Stimulated activated naive B cell treated with anti-CD40 and anti-IgM and Interleukin-4, amounts not matched to agents 10 μg/mL and 1 μg/mL and 100 μg/mL, for 72 hours (primary cell): ENCODE data around the gene NR5A2.
A peak's percentile ranks its signal among the peaks of the same experiment; 100 is the strongest.
"Not testable (repeated sequence)": the region's sequence is repeated elsewhere in the genome, so short reads cannot be mapped to it uniquely, and the experiment has no call there.

Experiments
- ATAC-seq, 2 donors: fragments of 150-1000 bp; cut with Tn5 transposase; replicated peaks; 2 replicates each; pipeline ENCODE4 v1.10.0; 2021; ENCODE audit warnings: moderate library complexity in 1 of 2
- DNase-seq: peaks from one replicate; pipeline ENCODE4 v3.0.0; 2021
- H3K27ac Mint-ChIP-seq: one replicate; pipeline ENCODE4 v1.8.0; 2022; ENCODE audit warnings: mild to moderate bottlenecking, mixed read lengths
- H3K27me3 Mint-ChIP-seq, 2 donors: one replicate each; pipeline ENCODE4 v1.8.0; 2022; ENCODE audit warnings: mixed read lengths in 2 of 2
- H3K36me3 Mint-ChIP-seq, 2 donors: one replicate each; pipeline ENCODE4 v1.8.0; 2022; ENCODE audit warnings: mixed read lengths in 2 of 2, mild to moderate bottlenecking in 1 of 2
- H3K4me1 Mint-ChIP-seq, 2 donors: one replicate each; pipeline ENCODE4 v1.8.0; 2022; ENCODE audit warnings: mixed read lengths in 2 of 2, mild to moderate bottlenecking in 1 of 2
- H3K4me3 Mint-ChIP-seq, 2 donors: one replicate each; pipeline ENCODE4 v1.8.0; 2022; ENCODE audit warnings: mild to moderate bottlenecking in 2 of 2, mixed read lengths in 2 of 2, moderate library complexity in 1 of 2
- H3K9me3 Mint-ChIP-seq, 2 donors: one replicate each; pipeline ENCODE4 v1.8.0; 2022; ENCODE audit warnings: mixed read lengths in 2 of 2, mild to moderate bottlenecking in 1 of 2

Gene NR5A2

GRCh38 chr1:200182701-200183100 lies 155.2 kb downstream of the NR5A2 start:
- Mint-ChIP-seq H3K27ac (peak overlapping the region; percentile 82), H3K9me3 (peaks cover 4 to 8% of the 10 kb centered on the region in 2 donors), H3K4me3 (no peak overlapping the region), H3K27me3 (peaks cover 14 to 19% of the 10 kb centered on the region in 2 donors), H3K36me3 (peaks cover 3 to 10% of the 10 kb centered on the region in 2 donors), H3K4me1 (peaks cover 6 to 12% of the 10 kb centered on the region in 2 donors)
- no peak for ATAC-seq
- DNase-seq = no peak

- Mint-ChIP-seq H3K4me1 (peaks cover 6 to 12% of the 10 kb centered on the region in 2 donors), H3K36me3 (peaks cover 3 to 10% of the 10 kb centered on the region in 2 donors), H3K27me3 (peaks cover 14 to 19% of the 10 kb centered on the region in 2 donors), H3K9me3 (peaks cover 4 to 8% of the 10 kb centered on the region in 2 donors), H3K4me3 (no peak overlapping the region), H3K27ac (no peak overlapping the region)
- DNase-seq = no peak
- ATAC-seq = no peak
Measured at GRCh38 chr1:200183637-200184036, 156.1 kb downstream of the NR5A2 start.

GRCh38 chr1:200184196-200184595 lies 156.7 kb downstream of the NR5A2 start:
- no peak for ATAC-seq
- Mint-ChIP-seq H3K27ac (no peak overlapping the region), H3K27me3 (peaks cover 14 to 19% of the 10 kb centered on the region in 2 donors), H3K36me3 (peaks cover 3 to 10% of the 10 kb centered on the region in 2 donors), H3K4me1 (peaks cover 6 to 12% of the 10 kb centered on the region in 2 donors), H3K4me3 (no peak overlapping the region), H3K9me3 (peaks cover 4 to 8% of the 10 kb centered on the region in 2 donors)
- DNase-seq = no peak

- H3K4me3 Mint-ChIP-seq, H3K9me3 Mint-ChIP-seq, ATAC-seq, H3K36me3 Mint-ChIP-seq, DNase-seq, H3K27ac Mint-ChIP-seq: not testable (repeated sequence)
- Mint-ChIP-seq H3K4me1 (peaks cover 6 to 12% of the 10 kb centered on the region in 2 donors), H3K27me3 (peaks cover 11 to 18% of the 10 kb centered on the region in 2 donors)
Measured at GRCh38 chr1:200185191-200185590, 157.7 kb downstream of the NR5A2 start.

- Mint-ChIP-seq H3K27me3 (peaks cover 6 to 13% of the 10 kb centered on the region in 2 donors), H3K4me1 (peaks cover 6 to 12% of the 10 kb centered on the region in 2 donors)
- H3K27ac Mint-ChIP-seq, H3K36me3 Mint-ChIP-seq, DNase-seq, ATAC-seq, H3K4me3 Mint-ChIP-seq, H3K9me3 Mint-ChIP-seq: not testable (repeated sequence)
Measured at GRCh38 chr1:200187332-200187731, 159.8 kb downstream of the NR5A2 start.

- ATAC-seq (no peak), DNase-seq (no peak)
- H3K9me3 Mint-ChIP-seq = peaks cover 0 to 6% of the 10 kb centered on the region in 2 donors
- H3K4me1 Mint-ChIP-seq = no peaks in the 10 kb centered on the region
- peaks cover 0 to 3% of the 10 kb centered on the region in 2 donors for H3K36me3 Mint-ChIP-seq
- no peak overlapping the region for H3K27ac Mint-ChIP-seq
- H3K4me3 Mint-ChIP-seq = no peak overlapping the region
- no peaks in the 10 kb centered on the region for H3K27me3 Mint-ChIP-seq
Measured at GRCh38 chr1:200191993-200192392, 164.5 kb downstream of the NR5A2 start.

GRCh38 chr1:200194477-200194876 lies 167.0 kb downstream of the NR5A2 start:
- peaks cover 0 to 2% of the 10 kb centered on the region in 2 donors for H3K9me3 Mint-ChIP-seq
- no peaks in the 10 kb centered on the region for H3K4me1 Mint-ChIP-seq
- H3K27me3 Mint-ChIP-seq = peaks cover 0 to 8% of the 10 kb centered on the region in 2 donors
- no peak overlapping the region for H3K27ac Mint-ChIP-seq
- ATAC-seq (no peak), DNase-seq (no peak)
- H3K4me3 Mint-ChIP-seq = no peak overlapping the region
- H3K36me3 Mint-ChIP-seq = peaks cover 0 to 3% of the 10 kb centered on the region in 2 donors

- DNase-seq = no peak
- peaks cover 0 to 1% of the 10 kb centered on the region in 2 donors for H3K9me3 Mint-ChIP-seq
- H3K27ac Mint-ChIP-seq = no peak overlapping the region
- no peak overlapping the region for H3K4me3 Mint-ChIP-seq
- H3K4me1 Mint-ChIP-seq = no peaks in the 10 kb centered on the region
- ATAC-seq = no peak
- H3K27me3 Mint-ChIP-seq = peaks cover 0 to 12% of the 10 kb centered on the region in 2 donors
- H3K36me3 Mint-ChIP-seq = peaks cover 0 to 3% of the 10 kb centered on the region in 2 donors
Measured at GRCh38 chr1:200198236-200198635, 170.7 kb downstream of the NR5A2 start.

- peaks cover 8 to 12% of the 10 kb centered on the region in 2 donors for H3K4me1 Mint-ChIP-seq
- ATAC-seq = no peak
- H3K4me3 Mint-ChIP-seq = no peak overlapping the region
- no peak for DNase-seq
- H3K36me3 Mint-ChIP-seq = no peaks in the 10 kb centered on the region
- peaks cover 0 to 1% of the 10 kb centered on the region in 2 donors for H3K9me3 Mint-ChIP-seq
- peaks cover 0 to under 1% of the 10 kb centered on the region in 2 donors for H3K27me3 Mint-ChIP-seq
- H3K27ac Mint-ChIP-seq = no peak overlapping the region
Measured at GRCh38 chr1:200205216-200205995, 177.9 kb downstream of the NR5A2 start.

- H3K27me3 Mint-ChIP-seq = no peaks in the 10 kb centered on the region
- H3K4me1 Mint-ChIP-seq = peaks cover 8 to 12% of the 10 kb centered on the region in 2 donors
- H3K36me3 Mint-ChIP-seq = no peaks in the 10 kb centered on the region
- no peak for ATAC-seq
- no peak overlapping the region for H3K27ac Mint-ChIP-seq
- no peak for DNase-seq
- peaks cover 0 to 1% of the 10 kb centered on the region in 2 donors for H3K9me3 Mint-ChIP-seq
- no peak overlapping the region for H3K4me3 Mint-ChIP-seq
Measured at GRCh38 chr1:200206340-200206739, 178.8 kb downstream of the NR5A2 start.

- Mint-ChIP-seq H3K4me3 (no peak overlapping the region), H3K36me3 (no peaks in the 10 kb centered on the region), H3K27ac (no peak overlapping the region), H3K9me3 (peaks cover 0 to 1% of the 10 kb centered on the region in 2 donors), H3K27me3 (no peaks in the 10 kb centered on the region), H3K4me1 (peaks cover 8 to 12% of the 10 kb centered on the region in 2 donors)
- DNase-seq = no peak
- ATAC-seq = no peak
Measured at GRCh38 chr1:200206761-200207160, 179.3 kb downstream of the NR5A2 start.

GRCh38 chr1:200207711-200208126 lies 180.2 kb downstream of the NR5A2 start:
- no peaks in the 10 kb centered on the region for H3K36me3 Mint-ChIP-seq
- peak; percentile 69 to 89 for ATAC-seq

GRCh38 chr1:200211157-200211556 lies 183.6 kb downstream of the NR5A2 start:
- H3K27me3 Mint-ChIP-seq = no peaks in the 10 kb centered on the region
- H3K9me3 Mint-ChIP-seq = peaks cover 5% of the 10 kb centered on the region in 2 donors
- H3K27ac Mint-ChIP-seq = no peak overlapping the region
- H3K36me3 Mint-ChIP-seq = peaks cover 2 to 4% of the 10 kb centered on the region in 2 donors
- H3K4me3 Mint-ChIP-seq = no peak overlapping the region
- H3K4me1 Mint-ChIP-seq = peaks cover 0 to 9% of the 10 kb centered on the region in 2 donors
- DNase-seq = no peak
- no peak for ATAC-seq

More at GRCh38 chr1:200207711-200208126, 180.2 kb downstream of the NR5A2 start:
- Mint-ChIP-seq H3K4me1 (peaks cover 8 to 12% of the 10 kb centered on the region in 2 donors), H3K4me3 (no peak overlapping the region), H3K9me3 (no peaks in the 10 kb centered on the region), H3K27ac (no peak overlapping the region), H3K27me3 (no peaks in the 10 kb centered on the region)
- no peak for DNase-seq

GRCh38 chr1:200213392-200213791 lies 185.9 kb downstream of the NR5A2 start:
- Mint-ChIP-seq H3K9me3 (peaks cover 5% of the 10 kb centered on the region in 2 donors), H3K27ac (no peak overlapping the region), H3K36me3 (peaks cover 2 to 4% of the 10 kb centered on the region in 2 donors), H3K4me3 (no peak overlapping the region), H3K4me1 (no peaks in the 10 kb centered on the region), H3K27me3 (peaks cover 0 to 4% of the 10 kb centered on the region in 2 donors)
- ATAC-seq (no peak), DNase-seq (no peak)

GRCh38 chr1:200213921-200214320 lies 186.4 kb downstream of the NR5A2 start:
- Mint-ChIP-seq H3K27ac (no peak overlapping the region), H3K4me1 (no peaks in the 10 kb centered on the region), H3K9me3 (peaks cover 5% of the 10 kb centered on the region in 2 donors), H3K27me3 (peaks cover 0 to 7% of the 10 kb centered on the region in 2 donors), H3K4me3 (no peak overlapping the region), H3K36me3 (peaks cover 2 to 4% of the 10 kb centered on the region in 2 donors)
- DNase-seq = no peak
- ATAC-seq = no peak
